Fibroblast of lung (primary cell): ENCODE data around the gene ITCH.
"Not testable (repeated sequence)": the region's sequence is repeated elsewhere in the genome, so short reads cannot be mapped to it uniquely, and the experiment has no call there.

Source experiments
- EZH2 ChIP-seq: IDR thresholded peaks from 2 replicates; pipeline ENCODE4 v1.5.1; 2012; ENCODE audit warnings: low read length, control low read depth, mild to moderate bottlenecking; ENCODE audit errors: missing control alignments
- TF ChIP-seq, protein P1 (sequence below), 2 donors: IDR thresholded peaks in 1 of 2; conservative IDR thresholded peaks in 1 of 2; 1 replicate in 1 of 2; 2 replicates in 1 of 2; pipeline ENCODE4 v1.5.1; 2011 to 2012; ENCODE audit warnings: low read length in 2 of 2, control low read depth in 1 of 2, inconsistent platforms in 1 of 2, low read depth in 1 of 2, mild to moderate bottlenecking in 1 of 2

DNA sequence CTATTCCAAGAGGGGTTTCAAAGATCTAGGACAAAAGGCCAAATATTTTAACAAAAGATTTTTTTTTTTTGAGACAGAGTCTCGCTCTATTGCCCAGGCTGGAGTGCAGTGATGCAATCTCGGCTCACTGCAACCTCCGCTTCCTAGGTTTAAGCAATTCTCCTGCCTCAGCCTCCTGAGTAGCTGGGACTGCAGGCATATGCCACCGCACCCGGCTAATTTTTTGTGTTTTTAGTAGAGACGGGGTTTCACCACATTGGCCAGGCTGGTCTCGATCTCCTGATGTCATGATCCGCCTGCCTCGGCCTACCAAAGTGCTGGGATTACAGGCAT lies 16.6 kb upstream of the ITCH start:
- TF ChIP-seq, protein P1, sequence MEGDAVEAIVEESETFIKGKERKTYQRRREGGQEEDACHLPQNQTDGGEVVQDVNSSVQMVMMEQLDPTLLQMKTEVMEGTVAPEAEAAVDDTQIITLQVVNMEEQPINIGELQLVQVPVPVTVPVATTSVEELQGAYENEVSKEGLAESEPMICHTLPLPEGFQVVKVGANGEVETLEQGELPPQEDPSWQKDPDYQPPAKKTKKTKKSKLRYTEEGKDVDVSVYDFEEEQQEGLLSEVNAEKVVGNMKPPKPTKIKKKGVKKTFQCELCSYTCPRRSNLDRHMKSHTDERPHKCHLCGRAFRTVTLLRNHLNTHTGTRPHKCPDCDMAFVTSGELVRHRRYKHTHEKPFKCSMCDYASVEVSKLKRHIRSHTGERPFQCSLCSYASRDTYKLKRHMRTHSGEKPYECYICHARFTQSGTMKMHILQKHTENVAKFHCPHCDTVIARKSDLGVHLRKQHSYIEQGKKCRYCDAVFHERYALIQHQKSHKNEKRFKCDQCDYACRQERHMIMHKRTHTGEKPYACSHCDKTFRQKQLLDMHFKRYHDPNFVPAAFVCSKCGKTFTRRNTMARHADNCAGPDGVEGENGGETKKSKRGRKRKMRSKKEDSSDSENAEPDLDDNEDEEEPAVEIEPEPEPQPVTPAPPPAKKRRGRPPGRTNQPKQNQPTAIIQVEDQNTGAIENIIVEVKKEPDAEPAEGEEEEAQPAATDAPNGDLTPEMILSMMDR (conservative IDR thresholded peaks at IDR 0.05 in 1 of 2, IDR thresholded peaks at IDR 0.05 in 1 of 2; ENCODE audit: low read depth in 1 of 2, low read length in 2 of 2), result not testable (repeated sequence)
- TF ChIP-seq EZH2, result not testable (repeated sequence)
